GM13977 (cell line): Measurements from ENCODE around the gene KRTAP4-6.
"Not testable (repeated sequence)": the region's sequence is repeated elsewhere in the genome, so short reads cannot be mapped to it uniquely, and the experiment has no call there.

Source experiments
- DNase-seq: peaks from one replicate; pipeline ENCODE4 v3.0.0; 2012; ENCODE audit warnings: low spot score
- CTCF ChIP-seq: IDR thresholded peaks from 2 replicates; pipeline ENCODE4 v1.5.1; 2012; ENCODE audit warnings: mild to moderate bottlenecking, control low read depth; ENCODE audit not compliant: insufficient read depth; ENCODE audit errors: extremely low read depth, missing control alignments
- in situ Hi-C: fragments of 300-500 bp; cut with MboI; formaldehyde crosslinking; loops from one replicate; pipeline ENCODE4 v1.12.0; 2022; ENCODE audit warnings: low sequenced_read_pairs, low pct_unique_long_range_greater_than_20kb, mixed read lengths, inconsistent platforms; ENCODE audit not compliant: unreplicated experiment

Gene KRTAP4-6

GRCh38 chr17:41116297-41116696, 24.0 kb downstream of the KRTAP4-6 start:
- TF ChIP-seq CTCF = no peak
- no peak for DNase-seq
- in situ Hi-C loops = no loop called here

GRCh38 chr17:41111151-41111885, 29.0 kb downstream of the KRTAP4-6 start:
- no peak for DNase-seq
- TF ChIP-seq CTCF = no peak
- in situ Hi-C loops = no loop called here

GRCh38 chr17:41108728-41109386, 31.5 kb downstream of the KRTAP4-6 start:
- in situ Hi-C loops, DNase-seq: not testable (repeated sequence)

- TF ChIP-seq CTCF = no peak
- no peak for DNase-seq
- in situ Hi-C loops = no loop called here
Measured at GRCh38 chr17:41107941-41108450, 32.3 kb downstream of the KRTAP4-6 start.

- DNase-seq, in situ Hi-C loops: not testable (repeated sequence)
Measured at GRCh38 chr17:41105347-41105746, 35.0 kb downstream of the KRTAP4-6 start, which contains the start of gene KRTAP4-9. KRTAP4-9 (plus strand) TSS chr17:41105389; CDS start chr17:41105389, 0 bp downstream.

- DNase-seq, in situ Hi-C loops: not testable (repeated sequence)
Measured at GRCh38 chr17:41104386-41105038, 35.8 kb downstream of the KRTAP4-6 start.

GRCh38 chr17:41103896-41104295, 36.4 kb downstream of the KRTAP4-6 start:
- in situ Hi-C loops = no loop called here
- TF ChIP-seq CTCF = no peak
- no peak for DNase-seq

GRCh38 chr17:41101586-41102259, 38.6 kb downstream of the KRTAP4-6 start, which contains the start of gene KRTAP4-16:
KRTAP4-16 (minus strand) TSS chr17:41102209; CDS start chr17:41102209, 0 bp downstream.
- TF ChIP-seq CTCF = no peak
- in situ Hi-C loops = no loop called here
- DNase-seq = no peak

- DNase-seq, in situ Hi-C loops: not testable (repeated sequence)
Measured at GRCh38 chr17:41099682-41100480, 40.5 kb downstream of the KRTAP4-6 start.
